Effector CD4-positive, alpha-beta T cell (primary cell): Measurements from ENCODE around the gene SLC6A3.
A peak's percentile ranks its signal among the peaks of the same experiment; 100 is the strongest.

Source experiments
- DNase-seq: peaks from one replicate; pipeline ENCODE4 v3.0.0-alpha.2; 2020

Gene SLC6A3

DNA sequence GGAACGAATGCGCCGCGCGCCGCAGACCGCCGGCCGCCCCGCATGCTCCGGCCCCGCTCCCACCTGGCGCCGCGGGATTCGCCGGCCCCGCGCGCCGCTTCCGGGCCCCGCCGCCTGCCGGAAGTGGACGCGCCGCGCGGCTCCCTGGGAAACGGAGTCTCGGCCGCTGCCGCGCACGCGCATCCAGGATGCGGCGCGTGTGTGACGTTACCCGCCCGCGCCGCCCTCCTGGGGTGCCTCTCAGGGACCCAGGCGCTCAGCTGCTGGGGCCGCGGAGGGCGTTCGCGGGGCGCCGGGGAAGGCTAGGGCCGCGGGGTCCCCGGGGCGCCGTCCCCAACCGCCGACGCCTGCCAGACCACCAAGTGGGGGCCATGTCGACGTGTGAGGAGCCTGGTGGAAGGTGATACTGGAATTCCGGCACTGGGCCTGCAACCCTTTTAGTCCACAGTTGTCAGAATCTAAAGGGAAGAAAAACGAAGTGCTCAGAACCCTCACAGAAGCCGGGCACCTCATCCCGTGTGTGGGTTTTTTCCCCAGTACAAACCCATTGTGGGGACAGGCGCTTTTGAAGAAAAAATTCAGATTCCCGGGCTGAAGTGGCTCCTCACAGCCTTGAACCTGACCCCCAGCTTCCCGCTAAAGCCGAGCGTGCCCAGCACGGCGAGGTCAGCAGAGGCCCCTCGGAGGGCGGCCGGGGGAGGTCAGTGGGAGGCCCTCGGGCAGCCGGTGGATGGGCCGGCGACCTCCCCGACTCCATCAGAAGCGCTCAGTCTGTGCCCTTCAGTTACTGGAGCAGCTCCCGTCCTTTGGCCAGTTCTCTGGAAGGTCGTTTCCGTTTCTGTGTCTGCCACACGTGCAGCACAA, 100.0 kb downstream of the SLC6A3 start, which contains the start of gene CLPTM1L:
TSS of gene CLPTM1L (minus strand) at position 125 of the 864 bp plus-strand sequence. CDS start 258 bp downstream, outside the sequence.
- DNase-seq = peak; percentile 83

DNA sequence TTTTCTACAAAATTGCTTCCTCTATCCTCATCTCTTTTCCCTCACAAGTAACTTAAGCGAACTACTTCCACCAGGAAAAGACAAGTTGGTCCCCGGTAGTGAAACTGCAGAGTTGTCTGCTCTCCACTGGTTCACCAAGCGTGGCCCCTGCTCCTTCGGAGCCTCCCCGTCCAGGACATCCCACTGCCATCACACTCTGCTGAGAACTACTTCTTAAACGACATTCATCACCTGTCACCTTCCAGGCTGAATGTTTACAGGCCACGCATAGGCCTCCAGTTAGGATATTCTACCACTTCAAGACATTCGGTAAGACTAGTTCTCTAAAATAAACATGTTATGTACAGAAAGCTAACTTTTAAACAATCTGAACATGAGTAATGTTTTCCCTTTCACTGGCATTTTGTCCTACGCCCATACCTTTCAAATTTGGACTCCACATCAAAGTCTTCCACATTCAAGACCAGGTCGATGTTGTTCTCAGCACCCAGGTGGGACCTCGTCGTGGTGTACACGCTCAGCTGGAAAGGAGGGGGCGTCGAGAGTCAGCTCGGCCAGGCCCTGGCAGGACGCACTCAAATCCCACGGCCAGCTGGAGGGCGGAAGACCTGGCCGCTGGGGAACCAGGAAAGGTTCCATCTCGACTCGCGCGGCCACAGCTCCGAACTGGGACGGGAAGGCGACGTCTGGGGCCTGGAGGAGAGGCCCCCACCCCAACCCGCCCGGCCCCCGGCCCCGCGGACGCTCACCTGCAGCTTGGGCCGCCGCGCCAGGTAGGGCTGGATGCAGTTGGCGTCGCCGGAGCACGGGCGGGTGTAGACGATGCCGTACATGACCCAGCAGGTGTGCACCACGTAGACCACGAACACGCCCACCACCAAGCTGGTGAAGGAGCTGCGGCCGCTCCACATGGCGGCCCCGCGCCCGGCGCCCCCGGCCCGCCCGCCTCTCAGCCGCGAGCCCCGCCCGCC, 101.0 kb downstream of the SLC6A3 start:
- no peak for DNase-seq

DNA sequence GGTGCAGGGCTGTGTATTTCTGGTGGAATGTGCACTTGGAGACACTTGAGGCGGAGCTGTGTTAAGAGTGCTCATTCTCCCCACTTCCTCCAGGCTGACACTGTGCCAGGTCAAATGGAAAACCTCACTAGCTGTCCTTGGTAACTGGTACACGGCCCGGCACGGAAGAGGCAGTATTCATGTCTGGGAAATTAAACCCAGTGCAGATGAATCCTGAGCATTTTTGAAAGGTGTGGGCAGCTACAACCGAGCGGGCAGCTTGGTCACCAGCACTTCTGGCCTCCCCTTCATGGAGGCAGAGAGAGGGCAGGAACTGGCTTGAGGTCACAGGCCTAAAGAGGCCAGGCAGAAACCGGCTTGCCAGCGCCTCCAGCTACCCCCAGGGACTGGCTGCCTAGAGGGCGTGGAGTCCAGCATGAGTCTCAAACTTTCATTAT, 101.9 kb downstream of the SLC6A3 start:
- DNase-seq = no peak
